Parathyroid adenoma (tissue), 2 donors: ENCODE results near the gene OPHN1.

ENCODE experiments used
- H2AFZ ChIP-seq: fragments of 300-600 bp; sonication (generic); one replicate; pipeline ENCODE4 v1.7.0; 2017; ENCODE audit warnings: antibody characterized with exemption, mild to moderate bottlenecking
- H3K27ac ChIP-seq: fragments of 300-600 bp; sonication (generic); one replicate; pipeline ENCODE4 v1.7.0; 2017
- H3K27me3 ChIP-seq: fragments of 300-600 bp; sonication (generic); one replicate; pipeline ENCODE4 v1.7.0; 2017; ENCODE audit warnings: low read length; ENCODE audit not compliant: control insufficient read depth, insufficient read depth
- H3K36me3 ChIP-seq: fragments of 300-600 bp; sonication (generic); one replicate; pipeline ENCODE4 v1.7.0; 2017; ENCODE audit warnings: low read length; ENCODE audit not compliant: control insufficient read depth, insufficient read depth
- H3K4me1 ChIP-seq: fragments of 300-600 bp; sonication (generic); one replicate; pipeline ENCODE4 v1.7.0; 2017; ENCODE audit warnings: control low read depth
- H3K4me2 ChIP-seq: fragments of 300-600 bp; sonication (generic); one replicate; pipeline ENCODE4 v1.7.0; 2017; ENCODE audit warnings: low read length
- H3K4me3 ChIP-seq: fragments of 300-600 bp; sonication (generic); one replicate; pipeline ENCODE4 v1.7.0; 2017; ENCODE audit warnings: low read depth, low read length
- H3K79me2 ChIP-seq: fragments of 300-600 bp; sonication (generic); one replicate; pipeline ENCODE4 v1.7.0; 2017; ENCODE audit warnings: control low read depth
- H3K9ac ChIP-seq: fragments of 300-600 bp; sonication (generic); one replicate; pipeline ENCODE4 v1.7.0; 2017; ENCODE audit warnings: mild to moderate bottlenecking
- H3K9me3 ChIP-seq: fragments of 300-600 bp; sonication (generic); one replicate; pipeline ENCODE4 v1.7.0; 2017; ENCODE audit warnings: low read length; ENCODE audit not compliant: control insufficient read depth
- TF ChIP-seq, protein P1 (sequence below): fragments of 300-600 bp; sonication (generic); IDR thresholded peaks from one replicate; pipeline ENCODE4 v1.7.0; 2017; ENCODE audit warnings: antibody characterized with exemption, mild to moderate bottlenecking
- donor health status: primary hyperparathyroidism.

OPHN1 gene

DNA sequence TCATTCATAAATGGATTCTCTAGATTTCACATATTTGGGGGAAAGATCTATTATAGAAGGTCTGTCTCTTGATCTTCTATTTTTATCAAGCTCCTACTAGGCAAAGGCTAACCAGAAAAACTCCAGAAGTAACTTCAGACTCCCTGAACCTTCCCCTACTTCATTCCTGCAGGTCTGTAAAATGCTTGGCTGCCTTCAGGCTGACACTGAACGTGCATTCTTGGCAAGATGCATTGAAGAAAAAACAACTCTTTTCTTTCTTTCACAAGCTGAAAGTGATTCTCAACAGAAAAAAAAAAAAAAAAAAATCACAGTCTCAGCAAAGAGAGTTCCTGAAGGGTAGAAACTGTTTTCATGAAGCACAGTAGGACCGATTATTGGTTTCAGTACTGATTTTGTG is 12.7 kb downstream of the OPHN1 start:
- Histone ChIP-seq H2AFZ (no peak overlapping the region), H3K36me3 (no peaks in the 10 kb centered on the region), H3K4me3 (no peak overlapping the region), H3K27me3 (no peaks in the 10 kb centered on the region), H3K9ac (no peak overlapping the region), H3K27ac (no peak overlapping the region), H3K4me1 (no peaks in the 10 kb centered on the region), H3K9me3 (no peaks in the 10 kb centered on the region), H3K79me2 (no peaks in the 10 kb centered on the region), H3K4me2 (no peak overlapping the region)
- TF ChIP-seq, protein P1, sequence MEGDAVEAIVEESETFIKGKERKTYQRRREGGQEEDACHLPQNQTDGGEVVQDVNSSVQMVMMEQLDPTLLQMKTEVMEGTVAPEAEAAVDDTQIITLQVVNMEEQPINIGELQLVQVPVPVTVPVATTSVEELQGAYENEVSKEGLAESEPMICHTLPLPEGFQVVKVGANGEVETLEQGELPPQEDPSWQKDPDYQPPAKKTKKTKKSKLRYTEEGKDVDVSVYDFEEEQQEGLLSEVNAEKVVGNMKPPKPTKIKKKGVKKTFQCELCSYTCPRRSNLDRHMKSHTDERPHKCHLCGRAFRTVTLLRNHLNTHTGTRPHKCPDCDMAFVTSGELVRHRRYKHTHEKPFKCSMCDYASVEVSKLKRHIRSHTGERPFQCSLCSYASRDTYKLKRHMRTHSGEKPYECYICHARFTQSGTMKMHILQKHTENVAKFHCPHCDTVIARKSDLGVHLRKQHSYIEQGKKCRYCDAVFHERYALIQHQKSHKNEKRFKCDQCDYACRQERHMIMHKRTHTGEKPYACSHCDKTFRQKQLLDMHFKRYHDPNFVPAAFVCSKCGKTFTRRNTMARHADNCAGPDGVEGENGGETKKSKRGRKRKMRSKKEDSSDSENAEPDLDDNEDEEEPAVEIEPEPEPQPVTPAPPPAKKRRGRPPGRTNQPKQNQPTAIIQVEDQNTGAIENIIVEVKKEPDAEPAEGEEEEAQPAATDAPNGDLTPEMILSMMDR: no peak

- H3K79me2 ChIP-seq: no peaks in the 10 kb centered on the region
- no peak overlapping the region for H3K4me3 ChIP-seq
- H3K9ac ChIP-seq: no peak overlapping the region
- no peaks in the 10 kb centered on the region for H3K27me3 ChIP-seq
- H3K4me1 ChIP-seq: no peaks in the 10 kb centered on the region
- no peaks in the 10 kb centered on the region for H3K36me3 ChIP-seq
- no peak overlapping the region for H3K27ac ChIP-seq
- H3K4me2 ChIP-seq: no peak overlapping the region
- H2AFZ ChIP-seq: no peak overlapping the region
- H3K9me3 ChIP-seq: no peaks in the 10 kb centered on the region
- TF ChIP-seq, protein P1: no peak
Observed at GRCh38 chrX:68419975-68420374, 13.3 kb downstream of the OPHN1 start.

- Histone ChIP-seq H3K27ac (no peak overlapping the region), H3K79me2 (no peaks in the 10 kb centered on the region), H3K4me1 (no peaks in the 10 kb centered on the region), H3K9me3 (no peaks in the 10 kb centered on the region), H3K36me3 (no peaks in the 10 kb centered on the region), H3K27me3 (no peaks in the 10 kb centered on the region), H3K4me2 (no peak overlapping the region), H3K4me3 (no peak overlapping the region), H2AFZ (no peak overlapping the region), H3K9ac (no peak overlapping the region)
- TF ChIP-seq, protein P1: no peak
Observed at GRCh38 chrX:68417651-68418050, 15.6 kb downstream of the OPHN1 start.

DNA sequence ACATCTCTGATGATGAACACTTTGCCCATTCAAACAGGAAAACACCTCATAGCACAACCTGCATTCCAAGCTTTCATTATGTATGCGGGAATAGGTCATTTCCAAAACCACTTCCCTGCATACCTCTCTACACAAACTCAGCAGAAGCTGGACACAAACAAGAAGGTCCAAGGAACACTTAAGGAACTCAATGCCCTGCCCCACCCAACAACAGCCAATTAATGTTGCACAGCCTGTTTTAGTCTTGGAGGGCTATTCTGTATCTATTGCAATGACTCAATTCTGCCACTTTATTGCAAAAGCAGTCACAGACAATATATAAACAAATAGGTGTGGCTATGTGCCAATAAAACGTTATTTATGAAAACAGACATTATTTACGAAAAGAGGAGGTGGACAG is 16.7 kb downstream of the OPHN1 start:
- TF ChIP-seq, protein P1: no peak
- no peak overlapping the region for H2AFZ ChIP-seq
- no peaks in the 10 kb centered on the region for H3K4me1 ChIP-seq
- no peaks in the 10 kb centered on the region for H3K9me3 ChIP-seq
- H3K4me3 ChIP-seq: no peak overlapping the region
- H3K79me2 ChIP-seq: no peaks in the 10 kb centered on the region
- no peaks in the 10 kb centered on the region for H3K36me3 ChIP-seq
- H3K27me3 ChIP-seq: no peaks in the 10 kb centered on the region
- H3K9ac ChIP-seq: no peak overlapping the region
- no peak overlapping the region for H3K27ac ChIP-seq
- no peak overlapping the region for H3K4me2 ChIP-seq

DNA sequence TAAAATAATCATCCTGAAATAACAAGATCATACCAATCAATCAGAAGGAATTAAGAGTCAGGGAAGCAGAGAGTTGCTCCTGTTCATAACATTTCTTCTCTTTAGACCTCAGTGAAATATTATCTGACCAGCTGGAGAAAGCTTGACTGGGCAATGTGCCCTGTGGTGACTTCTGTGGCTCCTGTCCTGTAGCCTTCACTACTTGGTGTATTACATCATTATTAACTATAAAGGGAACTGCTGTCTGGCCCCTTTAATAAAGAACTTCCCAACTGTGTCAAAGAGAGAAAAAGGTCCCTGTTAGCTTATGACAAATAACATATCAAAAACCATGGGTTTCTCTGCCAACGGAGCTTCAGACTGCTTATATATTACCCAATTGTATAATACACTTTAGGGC is 18.0 kb downstream of the OPHN1 start:
- H3K36me3 ChIP-seq: no peaks in the 10 kb centered on the region
- H3K27me3 ChIP-seq: no peaks in the 10 kb centered on the region
- H3K79me2 ChIP-seq: no peaks in the 10 kb centered on the region
- H2AFZ ChIP-seq: no peak overlapping the region
- no peak overlapping the region for H3K9ac ChIP-seq
- H3K4me2 ChIP-seq: no peak overlapping the region
- no peak overlapping the region for H3K27ac ChIP-seq
- TF ChIP-seq, protein P1: no peak
- H3K9me3 ChIP-seq: no peaks in the 10 kb centered on the region
- no peaks in the 10 kb centered on the region for H3K4me1 ChIP-seq
- H3K4me3 ChIP-seq: no peak overlapping the region
